ENCODE results near the gene LIME1. TPM values are rescaled to one million over a fixed set of nuclear protein-coding genes. Genes with fewer than 3 reads are reported as not detected.
A peak's percentile ranks its signal among the peaks of the same experiment; 100 is the strongest.

The LIME1 gene
- total and polyA plus RNA-seq, 9 of the 15 experiments (the other 6 are each of a cell fraction or from before 2014, with no cell fraction given): 0.11 to 17.1 (median 2.8) TPM; not detected in 2

DNA sequence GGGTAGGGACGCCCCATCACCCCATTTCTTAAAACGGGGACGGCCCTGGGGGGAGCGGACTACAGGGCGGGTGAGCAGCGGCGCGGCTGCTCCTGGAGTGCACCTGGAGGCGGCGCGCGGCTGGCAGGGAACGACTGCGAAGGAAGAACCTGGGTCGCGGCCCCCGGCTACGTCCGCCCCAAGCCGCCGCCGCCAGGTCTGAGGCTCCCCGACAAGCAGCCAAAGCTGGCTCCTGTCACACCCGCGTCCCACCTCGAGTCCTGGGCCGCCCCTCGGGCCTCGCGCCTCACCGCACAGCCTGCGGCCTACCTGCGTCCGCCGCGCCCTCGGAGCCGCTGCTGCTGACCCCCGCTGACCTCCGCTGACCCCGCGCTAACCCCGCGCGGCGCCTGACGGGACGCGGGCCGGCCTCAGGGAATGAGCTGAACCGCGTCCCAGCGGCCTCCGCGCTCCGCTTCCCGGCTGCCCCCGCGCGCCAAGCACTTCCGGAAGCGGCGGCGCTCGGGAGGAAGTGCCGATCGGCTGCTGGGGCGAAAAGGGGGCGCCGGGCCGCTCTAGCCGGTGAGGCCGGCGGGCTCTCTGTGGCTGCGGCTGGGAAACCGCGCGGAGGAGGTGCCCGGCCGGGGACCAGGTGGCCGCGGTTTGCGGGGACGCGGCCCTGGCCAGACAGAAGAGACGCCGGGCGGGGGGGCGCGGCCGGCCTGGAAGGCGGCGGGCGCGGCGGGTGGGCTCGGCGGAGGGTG lies 28.7 kb upstream of the LIME1 start, which contains the start of the genes ARFRP1 and ZGPAT (continued):
- TF ChIP-seq MBD1 (CRISPR knock-in tag; IDR thresholded peaks at IDR 0.05): no peak
- TF ChIP-seq, protein P1, sequence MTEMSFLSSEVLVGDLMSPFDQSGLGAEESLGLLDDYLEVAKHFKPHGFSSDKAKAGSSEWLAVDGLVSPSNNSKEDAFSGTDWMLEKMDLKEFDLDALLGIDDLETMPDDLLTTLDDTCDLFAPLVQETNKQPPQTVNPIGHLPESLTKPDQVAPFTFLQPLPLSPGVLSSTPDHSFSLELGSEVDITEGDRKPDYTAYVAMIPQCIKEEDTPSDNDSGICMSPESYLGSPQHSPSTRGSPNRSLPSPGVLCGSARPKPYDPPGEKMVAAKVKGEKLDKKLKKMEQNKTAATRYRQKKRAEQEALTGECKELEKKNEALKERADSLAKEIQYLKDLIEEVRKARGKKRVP (CRISPR knock-in tag; IDR thresholded peaks at IDR 0.05): no peak
- no peak for TF ChIP-seq MAFF (IDR thresholded peaks at IDR 0.05; ENCODE audit: low read length)
- peak; percentile 71; the same call in 1 of the 2 replicates for TF ChIP-seq EP400 (IDR thresholded peaks at IDR 0.05)
- no peak for TF ChIP-seq ZNF507 (tag; conservative IDR thresholded peaks at IDR 0.05)
- no peak for TF ChIP-seq SREBF2 (CRISPR knock-in tag; IDR thresholded peaks at IDR 0.05)
- TF ChIP-seq DACH1 (IDR thresholded peaks at IDR 0.05; ENCODE audit: partially characterized antibody): no peak
- no peak for TF ChIP-seq EZH2 (IDR thresholded peaks at IDR 0.05; ENCODE audit: borderline replicate concordance, low read depth, low read length)
- no peak for TF ChIP-seq SMAD3 (CRISPR knock-in tag; conservative IDR thresholded peaks at IDR 0.05)
- TF ChIP-seq PHB (CRISPR knock-in tag; IDR thresholded peaks at IDR 0.05): no peak
- no peak for TF ChIP-seq ZNF764 (CRISPR knock-in tag; IDR thresholded peaks at IDR 0.05; ENCODE audit: low read depth)
- TF ChIP-seq TCF7 (IDR thresholded peaks at IDR 0.05; ENCODE audit: borderline replicate concordance): 0 out of 2 replicates have a peak, but pooled peaks have one; percentile 23
- TF ChIP-seq POLR2H (tag; IDR thresholded peaks at IDR 0.05; ENCODE audit: low read depth): no peak
- TF ChIP-seq NR2F6 (CRISPR knock-in tag; IDR thresholded peaks at IDR 0.05): peak; percentile 82
- TF ChIP-seq RBM39 (optimal IDR thresholded peaks at IDR 0.05; ENCODE audit: low read depth, low read length): no peak
- no peak for TF ChIP-seq CHD2 (IDR thresholded peaks at IDR 0.05; ENCODE audit: low read depth, low read length)
